GM19438 (cell line): Measurements from ENCODE around the gene SREK1.
"Not testable (repeated sequence)": the region's sequence is repeated elsewhere in the genome, so short reads cannot be mapped to it uniquely, and the experiment has no call there.

Experiments used
- ATAC-seq: cut with Tn5 transposase; IDR thresholded peaks from one replicate; pipeline ENCODE4 v1.9.1; 2021; ENCODE audit warnings: low read depth; ENCODE audit not compliant: unreplicated experiment

SREK1 gene

GRCh38 chr5:66144074-66144833, at the start of gene SREK1:
Gene SREK1 (plus strand): TSS chr5:66144300. CDS start chr5:66144377, 77 bp downstream.
- peak; percentile 88 for ATAC-seq

- ATAC-seq = no peak
Observed at GRCh38 chr5:66100851-66101250, 43.2 kb upstream of the SREK1 start.

GRCh38 chr5:66113160-66113559, 30.9 kb upstream of the SREK1 start:
- no peak for ATAC-seq

- ATAC-seq = no peak
Observed at GRCh38 chr5:66118304-66118703, 25.8 kb upstream of the SREK1 start.

- ATAC-seq = no peak
Observed at GRCh38 chr5:66122379-66123034, 21.6 kb upstream of the SREK1 start.

GRCh38 chr5:66129144-66129543, 15.0 kb upstream of the SREK1 start:
- ATAC-seq = no peak

GRCh38 chr5:66130493-66130892, 13.6 kb upstream of the SREK1 start:
- no peak for ATAC-seq

GRCh38 chr5:66134407-66134861, 9.7 kb upstream of the SREK1 start:
- ATAC-seq = no peak

- ATAC-seq = no peak
Observed at GRCh38 chr5:66136053-66136452, 8.0 kb upstream of the SREK1 start.

GRCh38 chr5:66136944-66137343, 7.2 kb upstream of the SREK1 start:
- ATAC-seq = not testable (repeated sequence)

GRCh38 chr5:66138637-66139317, 5.3 kb upstream of the SREK1 start:
- no peak for ATAC-seq

GRCh38 chr5:66139318-66139712, 4.8 kb upstream of the SREK1 start:
- ATAC-seq = no peak

- ATAC-seq = no peak
Observed at GRCh38 chr5:66142417-66142816, 1.7 kb upstream of the SREK1 start.

- peak; percentile 28 for ATAC-seq
Observed at GRCh38 chr5:66143473-66144073, 527 bp upstream of the SREK1 start.

GRCh38 chr5:66144834-66145390, 812 bp downstream of the SREK1 start:
- ATAC-seq = peak; percentile 48

GRCh38 chr5:66145737-66146136, 1.6 kb downstream of the SREK1 start:
- ATAC-seq = no peak

GRCh38 chr5:66149950-66150349, 5.8 kb downstream of the SREK1 start:
- no peak for ATAC-seq

GRCh38 chr5:66151030-66151429, 6.9 kb downstream of the SREK1 start:
- ATAC-seq = no peak

- no peak for ATAC-seq
Observed at GRCh38 chr5:66151491-66151890, 7.4 kb downstream of the SREK1 start.

GRCh38 chr5:66157046-66157445, 12.9 kb downstream of the SREK1 start:
- no peak for ATAC-seq

GRCh38 chr5:66161356-66161755, 17.3 kb downstream of the SREK1 start:
- no peak for ATAC-seq
